Endometrium (tissue), 2 donors: ENCODE data around the gene TTC39B.
"Not testable (repeated sequence)": the region's sequence is repeated elsewhere in the genome, so short reads cannot be mapped to it uniquely, and the experiment has no call there.

ENCODE experiments used
- FAIRE-seq: peaks from 2 replicates; lab custom pipeline; 2012; peaks lifted over from hg19 to GRCh38; lab: Jason Lieb, UNC
- donor health status: control.
- donor health status: control.

TTC39B gene

GRCh38 chr9:15306757-15307522, at the start of gene TTC39B:
TSS of gene TTC39B (minus strand) at chr9:15307216. CDS start at chr9:15307125, 91 bp downstream.
- FAIRE-seq, result no peak

- FAIRE-seq, result no peak
These were observed 48.7 kb upstream of the TTC39B start for GRCh38 chr9:15355669-15356068.

- FAIRE-seq, result no peak
These were observed 47.7 kb upstream of the TTC39B start for GRCh38 chr9:15354713-15355112.

- no peak for FAIRE-seq
These were observed 46.9 kb upstream of the TTC39B start for GRCh38 chr9:15353892-15354291.

- FAIRE-seq, result no peak
These were observed 45.3 kb upstream of the TTC39B start for GRCh38 chr9:15352306-15352705.

- FAIRE-seq, result no peak
These were observed 43.1 kb upstream of the TTC39B start for GRCh38 chr9:15349892-15350761.

- FAIRE-seq, result no peak
These were observed 39.8 kb upstream of the TTC39B start for GRCh38 chr9:15346837-15347236.

- FAIRE-seq, result no peak
These were observed 37.2 kb upstream of the TTC39B start for GRCh38 chr9:15344191-15344590.

- FAIRE-seq, result no peak
These were observed 26.4 kb upstream of the TTC39B start for GRCh38 chr9:15333376-15333881.

- FAIRE-seq, result no peak
These were observed 25.9 kb upstream of the TTC39B start for GRCh38 chr9:15332939-15333338.

- no peak for FAIRE-seq
These were observed 22.6 kb upstream of the TTC39B start for GRCh38 chr9:15329539-15330109.

- no peak for FAIRE-seq
These were observed 21.9 kb upstream of the TTC39B start for GRCh38 chr9:15328946-15329345.

- FAIRE-seq, result not testable (repeated sequence)
These were observed 15.7 kb upstream of the TTC39B start for GRCh38 chr9:15322695-15323094.

GRCh38 chr9:15319661-15320060, 12.6 kb upstream of the TTC39B start:
- not testable (repeated sequence) for FAIRE-seq

- FAIRE-seq, result no peak
These were observed 10.8 kb upstream of the TTC39B start for GRCh38 chr9:15317836-15318235.

GRCh38 chr9:15311607-15312006, 4.6 kb upstream of the TTC39B start:
- FAIRE-seq, result no peak

GRCh38 chr9:15310107-15310850, 3.3 kb upstream of the TTC39B start:
- FAIRE-seq, result no peak

GRCh38 chr9:15308511-15308910, 1.5 kb upstream of the TTC39B start:
- no peak for FAIRE-seq

- no peak for FAIRE-seq
These were observed 466 bp upstream of the TTC39B start for GRCh38 chr9:15307523-15307841.

GRCh38 chr9:15306068-15306756, 804 bp downstream of the TTC39B start:
- no peak for FAIRE-seq

GRCh38 chr9:15305470-15305869, 1.5 kb downstream of the TTC39B start:
- FAIRE-seq, result no peak

GRCh38 chr9:15304632-15305031, 2.4 kb downstream of the TTC39B start:
- FAIRE-seq, result no peak
